Endothelial cell of umbilical vein (primary cell): ENCODE measurements around the gene KIF24.
"Not testable (repeated sequence)": the region's sequence is repeated elsewhere in the genome, so short reads cannot be mapped to it uniquely, and the experiment has no call there.

Source experiments
- FOS ChIP-seq: IDR thresholded peaks from 2 replicates; pipeline ENCODE4 v1.6.1; 2011; ENCODE audit warnings: mild to moderate bottlenecking, low read length, moderate library complexity, borderline replicate concordance; ENCODE audit not compliant: insufficient read depth
- POLR2A ChIP-seq: IDR thresholded peaks from 2 replicates; pipeline ENCODE4 v1.6.1; 2012; ENCODE audit warnings: low read depth, mild to moderate bottlenecking, control low read depth, low read length
- POLR2AphosphoS5 ChIP-seq: IDR thresholded peaks from 2 replicates; pipeline ENCODE4 v1.6.1; 2012; ENCODE audit warnings: low read depth, mild to moderate bottlenecking, control low read depth, low read length, moderate library complexity; ENCODE audit not compliant: insufficient read depth
- TF ChIP-seq, protein P1 (sequence below): IDR thresholded peaks from 2 replicates; pipeline ENCODE4 v1.6.1; 2011; ENCODE audit not compliant: insufficient read depth, insufficient read length
- TF ChIP-seq, protein P2 (sequence below), 2 donors: IDR thresholded peaks; 1 replicate in 1 of 2; 2 replicates in 1 of 2; pipeline ENCODE4 v1.5.1; 2011; ENCODE audit warnings: low read length in 2 of 2, mild to moderate bottlenecking in 2 of 2, moderate library complexity in 2 of 2, control low read depth in 1 of 2, inconsistent platforms in 1 of 2, low read depth in 1 of 2; ENCODE audit not compliant: insufficient read depth in 1 of 2; ENCODE audit errors: extremely low read depth in 1 of 2

DNA sequence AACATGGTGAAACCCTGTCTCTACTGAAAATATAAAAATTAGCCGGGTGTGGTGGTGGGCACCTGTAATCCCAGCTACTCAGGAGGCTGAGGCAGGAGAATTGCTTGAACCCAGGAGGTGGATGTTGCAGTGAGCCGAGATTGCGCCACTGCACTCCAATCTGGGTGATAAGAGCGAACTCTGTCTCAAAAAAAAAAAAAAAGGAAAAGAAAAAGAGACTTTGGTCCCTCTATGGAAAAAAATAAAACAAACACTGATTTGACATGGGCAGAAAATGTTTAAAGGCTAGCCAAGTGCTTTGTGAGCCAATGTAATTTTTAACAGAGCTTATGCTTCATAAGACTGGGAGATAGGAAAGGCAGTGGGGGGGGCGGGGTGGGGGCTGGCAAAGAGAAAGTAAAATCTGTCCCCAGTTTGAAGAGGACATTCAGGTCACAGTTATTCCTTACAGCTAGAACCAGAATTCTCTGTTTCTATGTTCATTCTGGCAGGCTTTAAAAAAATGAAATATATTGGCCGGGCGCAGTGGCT, 23.1 kb upstream of the KIF24 start:
- not testable (repeated sequence) for TF ChIP-seq POLR2A, FOS, POLR2AphosphoS5
- TF ChIP-seq, protein P1, sequence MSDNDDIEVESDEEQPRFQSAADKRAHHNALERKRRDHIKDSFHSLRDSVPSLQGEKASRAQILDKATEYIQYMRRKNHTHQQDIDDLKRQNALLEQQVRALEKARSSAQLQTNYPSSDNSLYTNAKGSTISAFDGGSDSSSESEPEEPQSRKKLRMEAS = not testable (repeated sequence)
- TF ChIP-seq, protein P2, sequence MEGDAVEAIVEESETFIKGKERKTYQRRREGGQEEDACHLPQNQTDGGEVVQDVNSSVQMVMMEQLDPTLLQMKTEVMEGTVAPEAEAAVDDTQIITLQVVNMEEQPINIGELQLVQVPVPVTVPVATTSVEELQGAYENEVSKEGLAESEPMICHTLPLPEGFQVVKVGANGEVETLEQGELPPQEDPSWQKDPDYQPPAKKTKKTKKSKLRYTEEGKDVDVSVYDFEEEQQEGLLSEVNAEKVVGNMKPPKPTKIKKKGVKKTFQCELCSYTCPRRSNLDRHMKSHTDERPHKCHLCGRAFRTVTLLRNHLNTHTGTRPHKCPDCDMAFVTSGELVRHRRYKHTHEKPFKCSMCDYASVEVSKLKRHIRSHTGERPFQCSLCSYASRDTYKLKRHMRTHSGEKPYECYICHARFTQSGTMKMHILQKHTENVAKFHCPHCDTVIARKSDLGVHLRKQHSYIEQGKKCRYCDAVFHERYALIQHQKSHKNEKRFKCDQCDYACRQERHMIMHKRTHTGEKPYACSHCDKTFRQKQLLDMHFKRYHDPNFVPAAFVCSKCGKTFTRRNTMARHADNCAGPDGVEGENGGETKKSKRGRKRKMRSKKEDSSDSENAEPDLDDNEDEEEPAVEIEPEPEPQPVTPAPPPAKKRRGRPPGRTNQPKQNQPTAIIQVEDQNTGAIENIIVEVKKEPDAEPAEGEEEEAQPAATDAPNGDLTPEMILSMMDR (IDR thresholded peaks at IDR 0.05; ENCODE audit: extremely low read depth in 1 of 2, insufficient read depth in 1 of 2, low read depth in 1 of 2, low read length in 2 of 2) = not testable (repeated sequence)
